ENCODE measurements around the gene CDH16. TPM values are rescaled to one million over a fixed set of nuclear protein-coding genes. Genes with fewer than 3 reads are reported as not detected.

CDH16 gene
- total RNA-seq, 4 donors from 2014 or later = 11.3 to 19.5 (median 15.4) TPM; not detected in 1

DNA sequence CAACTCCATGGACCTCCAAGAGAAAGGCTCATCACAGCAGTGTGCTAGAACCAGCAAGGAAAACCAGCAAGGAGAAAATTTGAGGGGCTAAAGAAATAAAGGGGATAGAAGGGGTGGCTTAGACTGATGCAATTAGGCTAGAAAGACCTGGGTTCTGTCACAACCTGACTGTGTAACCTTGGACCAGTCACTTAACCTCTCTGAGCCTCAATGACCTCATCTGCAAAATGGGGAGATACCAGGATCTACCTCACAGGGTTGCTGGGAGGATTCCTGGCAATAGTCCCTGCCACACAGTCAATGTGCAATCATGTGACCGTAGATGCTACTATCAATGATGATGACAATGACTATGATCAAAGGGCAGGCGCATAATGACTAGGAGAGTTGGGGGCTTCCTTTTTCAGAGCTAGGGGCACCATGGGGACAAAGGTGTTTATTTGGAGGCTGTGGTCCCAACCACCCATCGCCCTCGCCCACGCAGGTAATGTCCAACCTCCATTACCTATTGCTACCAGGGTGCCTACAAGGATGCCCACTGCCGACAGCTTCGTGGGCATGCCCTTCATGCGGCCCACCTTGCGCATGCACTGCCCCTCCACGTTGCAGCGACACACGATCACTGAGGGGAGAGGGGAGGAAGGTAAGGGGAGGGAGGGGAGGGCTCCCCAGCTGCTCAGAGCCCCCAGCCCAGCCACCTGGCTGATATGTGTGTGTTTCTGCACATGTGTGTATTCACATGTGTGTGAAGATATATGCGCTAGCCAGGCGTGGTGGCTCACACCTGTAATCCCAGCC, 9.7 kb downstream of the CDH16 start:
- Histone ChIP-seq H3K27ac (no peak overlapping the region), H3K4me1 (peaks cover 0 to 15% (median 0%) of the 10 kb centered on the region in 4 donors), H3K36me3 (no peaks in the 10 kb centered on the region), H3K27me3 (no peaks in the 10 kb centered on the region), H3K9me3 (no peaks in the 10 kb centered on the region), H3K4me3 (no peak overlapping the region)
- no peak for TF ChIP-seq CTCF (IDR thresholded peaks at IDR 0.05)
- TF ChIP-seq POLR2A (IDR thresholded peaks at IDR 0.05) = no peak
- DNase-seq = no peak

DNA sequence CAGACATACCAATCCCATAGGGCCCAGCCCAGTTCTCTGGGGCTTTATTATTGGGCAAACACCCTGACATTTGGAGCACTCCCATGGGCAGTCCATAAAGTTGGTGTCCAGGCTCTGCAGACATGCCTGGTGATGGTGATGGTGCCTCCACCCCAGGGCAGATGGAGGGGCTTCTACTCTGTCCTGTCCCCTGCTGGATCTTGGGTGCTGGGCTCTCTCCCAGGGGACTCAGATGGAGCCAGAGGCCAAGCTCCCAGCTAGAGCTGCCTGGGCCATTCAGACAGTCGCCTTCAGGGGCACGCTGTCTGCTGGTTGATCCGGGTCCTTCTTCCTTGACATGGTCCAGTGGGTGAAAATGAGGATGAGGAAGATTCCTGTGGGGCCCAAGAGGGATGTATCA, 10.6 kb downstream of the CDH16 start:
- peak in 1 of 3 donors; percentile 27 for DNase-seq
- Histone ChIP-seq H3K9me3 (no peaks in the 10 kb centered on the region), H3K4me3 (no peak overlapping the region), H3K27me3 (no peaks in the 10 kb centered on the region), H3K27ac (no peak overlapping the region), H3K36me3 (no peaks in the 10 kb centered on the region), H3K4me1 (peaks cover 0 to 15% (median 0%) of the 10 kb centered on the region in 4 donors)
- TF ChIP-seq CTCF (IDR thresholded peaks at IDR 0.05) = no peak
- no peak for TF ChIP-seq POLR2A (IDR thresholded peaks at IDR 0.05)

GRCh38 chr16:66906916-66907836, 11.5 kb downstream of the CDH16 start:
- no peaks in the 10 kb centered on the region for H3K9me3 ChIP-seq
- DNase-seq = peak in 1 of 3 donors; percentile 37
- H3K4me1 ChIP-seq = peaks cover 0 to 15% (median 0%) of the 10 kb centered on the region in 4 donors
- no peak for TF ChIP-seq CTCF (IDR thresholded peaks at IDR 0.05)
- TF ChIP-seq POLR2A (IDR thresholded peaks at IDR 0.05) = no peak
- H3K36me3 ChIP-seq = no peaks in the 10 kb centered on the region
- peak overlapping the region in 1 of 4 donors; percentile 48 for H3K27ac ChIP-seq
- no peaks in the 10 kb centered on the region for H3K27me3 ChIP-seq
- H3K4me3 ChIP-seq = no peak overlapping the region

- Histone ChIP-seq H3K4me1 (peaks cover 0 to 26% (median 0%) of the 10 kb centered on the region in 4 donors), H3K27ac (peak overlapping the region; percentile 7 to 77 (median 43)), H3K36me3 (no peaks in the 10 kb centered on the region), H3K9me3 (no peaks in the 10 kb centered on the region), H3K4me3 (no peak overlapping the region), H3K27me3 (no peaks in the 10 kb centered on the region)
- DNase-seq = peak in 2 of 3 donors; percentile 82 to 88
- TF ChIP-seq CTCF (IDR thresholded peaks at IDR 0.05) (no peak), POLR2A (IDR thresholded peaks at IDR 0.05) (no peak)
Measured at GRCh38 chr16:66905633-66906539, 12.8 kb downstream of the CDH16 start.
